HG02642 (cell line): ENCODE data around the gene PRKAR1B.

Source experiments
- ATAC-seq: cut with Tn5 transposase; IDR thresholded peaks from one replicate; pipeline ENCODE4 v1.9.1; 2021; ENCODE audit warnings: mild to moderate bottlenecking; ENCODE audit not compliant: unreplicated experiment, poor library complexity

PRKAR1B gene

GRCh38 chr7:568031-568951, 158.8 kb downstream of the PRKAR1B start:
- ATAC-seq: no peak

GRCh38 chr7:567305-567883, 159.7 kb downstream of the PRKAR1B start:
- no peak for ATAC-seq

GRCh38 chr7:566100-566499, 161.0 kb downstream of the PRKAR1B start:
- ATAC-seq: no peak

GRCh38 chr7:564176-564865, 162.8 kb downstream of the PRKAR1B start:
- ATAC-seq: no peak

GRCh38 chr7:563629-564170, 163.4 kb downstream of the PRKAR1B start:
- ATAC-seq: no peak

- ATAC-seq: no peak
These were observed 164.1 kb downstream of the PRKAR1B start for GRCh38 chr7:562789-563628.

- no peak for ATAC-seq
These were observed 164.8 kb downstream of the PRKAR1B start for GRCh38 chr7:562374-562675.

GRCh38 chr7:561631-562373, 165.3 kb downstream of the PRKAR1B start:
- ATAC-seq: no peak

GRCh38 chr7:560966-561630, 166.0 kb downstream of the PRKAR1B start:
- ATAC-seq: no peak

GRCh38 chr7:559396-559705, 167.7 kb downstream of the PRKAR1B start:
- no peak for ATAC-seq

- no peak for ATAC-seq
These were observed 169.6 kb downstream of the PRKAR1B start for GRCh38 chr7:557558-557881.

GRCh38 chr7:556837-557557, 170.1 kb downstream of the PRKAR1B start:
- ATAC-seq: no peak

GRCh38 chr7:556291-556826, 170.7 kb downstream of the PRKAR1B start:
- no peak for ATAC-seq

GRCh38 chr7:555551-556160, 171.4 kb downstream of the PRKAR1B start:
- ATAC-seq: no peak

GRCh38 chr7:553636-554111, 173.4 kb downstream of the PRKAR1B start:
- ATAC-seq: no peak

GRCh38 chr7:552868-553635, 174.0 kb downstream of the PRKAR1B start:
- no peak for ATAC-seq
